Measurements from ENCODE around the gene TSPAN9. TPM values are rescaled to one million over a fixed set of nuclear protein-coding genes. Genes with fewer than 3 reads are reported as not detected.

Gene TSPAN9
- polyA plus RNA-seq, 10 donors, result 99.8 to 117 (median 105) TPM

- DNase-seq, result no peak
Measured at GRCh38 chr12:3157581-3158323, 80.6 kb downstream of the TSPAN9 start.

- DNase-seq, result peak in 2 of 3 donors; percentile 34 to 74
Measured at GRCh38 chr12:3158851-3159465, 81.8 kb downstream of the TSPAN9 start.

- no peak for DNase-seq
Measured at GRCh38 chr12:3160081-3160480, 82.9 kb downstream of the TSPAN9 start.

GRCh38 chr12:3161861-3162260 lies 84.7 kb downstream of the TSPAN9 start:
- no peak for DNase-seq

GRCh38 chr12:3164454-3165077 lies 87.4 kb downstream of the TSPAN9 start:
- no peak for DNase-seq

- peak in 1 of 3 donors; percentile 54 for DNase-seq
Measured at GRCh38 chr12:3165078-3165980, 88.2 kb downstream of the TSPAN9 start.

- DNase-seq, result no peak
Measured at GRCh38 chr12:3167636-3168035, 90.5 kb downstream of the TSPAN9 start.

GRCh38 chr12:3168223-3169221 lies 91.3 kb downstream of the TSPAN9 start:
- DNase-seq, result peak; percentile 30 to 79 (median 61)

GRCh38 chr12:3170423-3171194 lies 93.4 kb downstream of the TSPAN9 start:
- peak in 1 of 3 donors; percentile 68 for DNase-seq

- no peak for DNase-seq
Measured at GRCh38 chr12:3171195-3171591, 94.0 kb downstream of the TSPAN9 start.

GRCh38 chr12:3172124-3173007 lies 95.2 kb downstream of the TSPAN9 start:
- DNase-seq, result no peak

- no peak for DNase-seq
Measured at GRCh38 chr12:3173008-3173553, 95.9 kb downstream of the TSPAN9 start.

GRCh38 chr12:3173912-3174311 lies 96.7 kb downstream of the TSPAN9 start:
- no peak for DNase-seq

- DNase-seq, result no peak
Measured at GRCh38 chr12:3175238-3175637, 98.1 kb downstream of the TSPAN9 start.

- no peak for DNase-seq
Measured at GRCh38 chr12:3176754-3177153, 99.6 kb downstream of the TSPAN9 start.

GRCh38 chr12:3177778-3178425 lies 100.7 kb downstream of the TSPAN9 start:
- no peak for DNase-seq

GRCh38 chr12:3178671-3179313 lies 101.6 kb downstream of the TSPAN9 start:
- DNase-seq, result no peak

All from muscle of back (tissue), 11 donors.